ENCODE data around the gene SVIL. TPM values are rescaled to one million over a fixed set of nuclear protein-coding genes. Genes with fewer than 3 reads are reported as not detected.

SVIL gene
- total RNA-seq, 1 experiment from 2014 or later = 166 TPM

DNA sequence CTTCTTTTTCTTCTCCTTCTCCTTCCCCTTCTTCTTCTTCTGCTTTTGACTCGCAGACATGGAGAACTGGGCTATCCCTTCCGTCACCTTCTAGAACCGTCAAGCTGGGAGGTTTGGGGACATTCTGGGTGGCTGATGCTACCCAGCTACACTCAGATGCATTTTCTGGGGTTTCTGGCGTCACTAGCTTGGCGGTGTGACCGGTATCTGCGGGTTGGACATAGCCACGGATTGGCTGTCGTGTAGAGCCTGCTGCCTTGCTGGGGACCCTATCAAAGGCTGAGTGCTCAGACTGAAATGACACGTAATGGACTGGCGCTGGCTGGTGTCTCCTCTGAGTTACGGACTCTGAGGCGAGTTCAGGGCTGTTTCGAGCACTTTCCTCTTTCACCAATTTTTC, 101.7 kb downstream of the SVIL start:
- Histone ChIP-seq H3K4me3 (no peak overlapping the region), H2AFZ (no peak overlapping the region), H3K27me3 (ENCODE audit: insufficient read depth, low read depth) (no peaks in the 10 kb centered on the region), H3K4me1 (replicated peaks; ENCODE audit: insufficient read depth) (no peaks in the 10 kb centered on the region), H3K27ac (no peak overlapping the region), H4K20me1 (ENCODE audit: insufficient read depth) (no peaks in the 10 kb centered on the region), H3K9me3 (ENCODE audit: insufficient read depth, low read depth) (no peaks in the 10 kb centered on the region), H3K4me2 (no peak overlapping the region), H3F3A (ENCODE audit: insufficient read depth, low read depth) (peaks cover 2% of the 10 kb centered on the region; the same call in 1 of the 2 replicates), H3K9me2 (ENCODE audit: insufficient read depth) (no peaks in the 10 kb centered on the region), H3K79me2 (ENCODE audit: low read depth) (0 out of 2 replicates have a peak, but pooled peaks cover 6% of the 10 kb centered on the region), H3K36me3 (ENCODE audit: low read depth) (no peaks in the 10 kb centered on the region)
- DNase-seq = no peak
- intact Hi-C loops (cut with micrococcal nuclease; ENCODE audit: unreplicated experiment) = loop anchor here (10.0 kb wide), 1 partner anchor 202 kb away; no protein-coding TSS in a partner anchor
- no TSS peak for BruUV-seq (replicated peaks)
- ChIA-PET POLR2A (ENCODE audit: unreplicated experiment) (interaction anchor here (0.6 kb wide), 1 partner anchor 29 kb away, joined by 15 read pairs; no protein-coding TSS in a partner anchor), CTCF (no interaction called here)
- TF ChIP-seq EZH2 (IDR thresholded peaks at IDR 0.05; ENCODE audit: low read depth) = no peak
- TF ChIP-seq, protein P1, sequence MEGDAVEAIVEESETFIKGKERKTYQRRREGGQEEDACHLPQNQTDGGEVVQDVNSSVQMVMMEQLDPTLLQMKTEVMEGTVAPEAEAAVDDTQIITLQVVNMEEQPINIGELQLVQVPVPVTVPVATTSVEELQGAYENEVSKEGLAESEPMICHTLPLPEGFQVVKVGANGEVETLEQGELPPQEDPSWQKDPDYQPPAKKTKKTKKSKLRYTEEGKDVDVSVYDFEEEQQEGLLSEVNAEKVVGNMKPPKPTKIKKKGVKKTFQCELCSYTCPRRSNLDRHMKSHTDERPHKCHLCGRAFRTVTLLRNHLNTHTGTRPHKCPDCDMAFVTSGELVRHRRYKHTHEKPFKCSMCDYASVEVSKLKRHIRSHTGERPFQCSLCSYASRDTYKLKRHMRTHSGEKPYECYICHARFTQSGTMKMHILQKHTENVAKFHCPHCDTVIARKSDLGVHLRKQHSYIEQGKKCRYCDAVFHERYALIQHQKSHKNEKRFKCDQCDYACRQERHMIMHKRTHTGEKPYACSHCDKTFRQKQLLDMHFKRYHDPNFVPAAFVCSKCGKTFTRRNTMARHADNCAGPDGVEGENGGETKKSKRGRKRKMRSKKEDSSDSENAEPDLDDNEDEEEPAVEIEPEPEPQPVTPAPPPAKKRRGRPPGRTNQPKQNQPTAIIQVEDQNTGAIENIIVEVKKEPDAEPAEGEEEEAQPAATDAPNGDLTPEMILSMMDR (conservative IDR thresholded peaks at IDR 0.05) = no peak

DNA sequence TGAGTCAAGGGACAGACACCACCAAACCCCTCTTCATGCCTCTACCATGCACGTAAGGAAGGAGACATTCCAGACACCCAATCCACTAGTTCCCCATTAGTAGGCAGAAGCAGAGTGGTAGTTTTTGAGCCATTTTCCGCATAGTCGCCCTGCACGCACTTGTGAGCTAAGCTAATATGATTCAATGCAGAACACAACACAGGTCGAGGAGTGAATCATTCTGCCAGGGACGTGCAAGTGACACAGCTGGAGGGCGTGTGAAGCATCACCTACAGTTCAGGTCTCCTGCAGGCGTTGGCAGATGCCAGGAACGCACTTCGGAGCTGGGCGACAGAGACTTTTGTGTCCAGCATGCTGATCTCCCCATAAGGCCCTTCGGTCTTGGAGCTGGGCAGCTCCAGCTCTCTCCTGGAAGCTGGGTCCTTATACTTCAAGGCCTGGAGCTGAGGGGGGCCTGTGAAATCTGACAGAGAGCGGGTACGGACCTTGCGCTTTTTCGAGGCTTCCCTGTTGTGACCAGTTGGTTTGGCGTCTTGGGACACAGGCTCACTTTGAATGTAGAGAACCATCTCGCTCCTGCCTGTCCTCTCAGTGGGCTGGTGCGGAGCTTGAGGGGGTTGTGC, 102.4 kb downstream of the SVIL start:
- no peak overlapping the region for H3K4me3 ChIP-seq
- no peaks in the 10 kb centered on the region for H3K9me2 ChIP-seq (ENCODE audit: insufficient read depth)
- no peaks in the 10 kb centered on the region for H3K9me3 ChIP-seq (ENCODE audit: insufficient read depth, low read depth)
- H3K27ac ChIP-seq = no peak overlapping the region
- H3K4me1 ChIP-seq (replicated peaks; ENCODE audit: insufficient read depth) = no peaks in the 10 kb centered on the region
- TF ChIP-seq, protein P1 (conservative IDR thresholded peaks at IDR 0.05) = no peak
- no peak for TF ChIP-seq EZH2 (IDR thresholded peaks at IDR 0.05; ENCODE audit: low read depth)
- CTCF ChIA-PET = no interaction called here
- BruUV-seq (replicated peaks) = no TSS peak
- H3K36me3 ChIP-seq (ENCODE audit: low read depth) = no peaks in the 10 kb centered on the region
- DNase-seq = no peak
- no peak overlapping the region for H3K4me2 ChIP-seq
- POLR2A ChIA-PET (ENCODE audit: unreplicated experiment) = no interaction called here
- H3F3A ChIP-seq (ENCODE audit: insufficient read depth, low read depth) = peaks cover 2% of the 10 kb centered on the region; the same call in 1 of the 2 replicates
- no peak overlapping the region for H2AFZ ChIP-seq
- 0 out of 2 replicates have a peak, but pooled peaks cover 6% of the 10 kb centered on the region for H3K79me2 ChIP-seq (ENCODE audit: low read depth)
- no peaks in the 10 kb centered on the region for H3K27me3 ChIP-seq (ENCODE audit: insufficient read depth, low read depth)
- intact Hi-C loops (cut with micrococcal nuclease; ENCODE audit: unreplicated experiment) = loop anchor here (10.0 kb wide), 1 partner anchor 202 kb away; no protein-coding TSS in a partner anchor
- no peaks in the 10 kb centered on the region for H4K20me1 ChIP-seq (ENCODE audit: insufficient read depth)

DNA sequence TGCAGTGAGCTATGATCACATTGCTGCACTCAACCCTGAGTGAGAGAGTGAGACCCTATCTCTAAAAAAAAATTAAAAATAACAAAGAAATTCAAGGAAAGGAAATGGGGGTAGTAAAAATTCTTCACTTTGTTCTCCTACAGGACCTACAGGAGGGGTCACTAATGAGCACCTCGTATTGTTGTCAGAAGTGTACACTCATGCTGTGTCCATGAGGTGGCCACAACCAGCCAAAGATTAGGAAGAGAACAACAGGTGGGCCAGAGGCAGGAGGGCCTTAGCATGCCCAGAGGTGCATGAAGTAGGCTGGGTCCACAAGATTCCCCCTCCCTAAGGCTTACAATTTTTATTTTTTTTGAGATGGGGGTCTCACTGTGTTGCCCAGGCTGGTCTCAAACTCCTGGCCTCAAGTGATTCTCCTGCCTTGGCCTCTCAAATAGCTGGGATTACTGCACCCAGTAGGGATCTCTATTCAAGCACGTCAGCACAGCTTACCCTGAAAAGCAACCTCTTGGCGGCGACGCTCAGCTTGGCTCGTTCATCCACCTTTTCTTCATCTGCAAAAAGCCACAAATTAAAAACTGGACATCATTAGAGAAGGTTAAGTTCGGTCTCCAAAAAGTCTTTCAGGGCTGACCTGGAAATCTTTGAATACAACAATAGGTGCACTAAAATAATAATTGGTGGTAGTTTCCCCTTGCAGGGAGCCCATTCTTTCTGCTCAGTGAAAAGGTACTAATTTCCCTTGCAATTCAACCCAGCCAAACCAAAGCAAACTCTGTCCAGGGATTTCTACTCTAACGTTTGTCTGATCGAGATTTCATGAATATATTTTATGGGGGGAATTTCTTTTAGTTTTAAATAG, 104.4 kb downstream of the SVIL start:
- Histone ChIP-seq H3F3A (ENCODE audit: insufficient read depth, low read depth) (peaks cover 2% of the 10 kb centered on the region; the same call in 1 of the 2 replicates), H3K27ac (no peak overlapping the region), H3K4me2 (no peak overlapping the region), H3K36me3 (ENCODE audit: low read depth) (no peaks in the 10 kb centered on the region), H3K4me1 (replicated peaks; ENCODE audit: insufficient read depth) (no peaks in the 10 kb centered on the region), H3K4me3 (no peak overlapping the region), H3K9me2 (ENCODE audit: insufficient read depth) (no peaks in the 10 kb centered on the region), H2AFZ (no peak overlapping the region), H3K9me3 (ENCODE audit: insufficient read depth, low read depth) (no peaks in the 10 kb centered on the region), H4K20me1 (ENCODE audit: insufficient read depth) (no peaks in the 10 kb centered on the region), H3K79me2 (ENCODE audit: low read depth) (no peaks in the 10 kb centered on the region), H3K27me3 (ENCODE audit: insufficient read depth, low read depth) (no peaks in the 10 kb centered on the region)
- intact Hi-C loops (cut with micrococcal nuclease; ENCODE audit: unreplicated experiment) = loop anchor here (10.0 kb wide), 1 partner anchor 204 kb away; no protein-coding TSS in a partner anchor
- no TSS peak for BruUV-seq (replicated peaks)
- POLR2A ChIA-PET (ENCODE audit: unreplicated experiment) = no interaction called here
- CTCF ChIA-PET = interaction anchor here (0.6 kb wide), 1 partner anchor 35 kb away, joined by 3 read pairs; no protein-coding TSS in a partner anchor
- DNase-seq = no peak
- TF ChIP-seq EZH2 (IDR thresholded peaks at IDR 0.05; ENCODE audit: low read depth) = no peak
- TF ChIP-seq, protein P1 (conservative IDR thresholded peaks at IDR 0.05) = no peak
